Upper lobe of left lung (tissue), 4 donors: Measurements from ENCODE around the gene PRPS1.

Experiments
- EP300 ChIP-seq, 4 donors: sonication (generic); formaldehyde crosslinking; IDR thresholded peaks; one replicate each; pipeline ENCODE4 v1.5.1; 2017; ENCODE audit warnings: antibody characterized with exemption in 4 of 4, control low read depth in 2 of 4
- POLR2A ChIP-seq, 4 donors: fragments of 450-650 bp; IDR thresholded peaks; one replicate each; pipeline ENCODE4 v1.5.1; 2016 to 2017; ENCODE audit warnings: antibody characterized with exemption in 4 of 4, mild to moderate bottlenecking in 2 of 4
- TF ChIP-seq, protein P1 (sequence below), 6 experiments: fragments of 450-650 bp in 4 of 6; fragments of 200-600 bp in 2 of 6; sonication (generic) in 2 of 6; IDR thresholded peaks; one replicate each; pipeline ENCODE4 v1.5.1; 2016 to 2019; ENCODE audit warnings: antibody characterized with exemption in 6 of 6

DNA sequence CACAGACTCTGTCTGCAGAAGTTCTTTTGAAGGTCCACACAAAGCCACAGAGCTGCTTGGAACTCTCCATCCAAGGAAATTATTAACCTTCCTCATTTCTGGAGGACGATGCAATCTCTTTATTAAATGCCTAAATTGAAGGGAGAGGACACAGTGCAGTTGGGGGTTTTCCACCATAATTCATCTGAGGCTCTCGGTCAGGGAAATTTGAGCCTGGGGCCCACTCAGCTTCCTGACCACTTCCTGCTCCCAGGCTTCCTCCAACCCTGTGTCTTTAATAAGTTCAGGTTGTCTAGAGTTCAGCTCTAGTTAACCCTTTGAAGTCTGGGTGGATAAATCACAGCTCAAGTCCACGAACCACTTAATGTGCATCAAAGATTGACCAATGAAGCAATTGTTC, 58.5 kb downstream of the PRPS1 start:
- TF ChIP-seq POLR2A (IDR thresholded peaks at IDR 0.05) (no peak), EP300 (IDR thresholded peaks at IDR 0.05) (no peak)
- TF ChIP-seq, protein P1, sequence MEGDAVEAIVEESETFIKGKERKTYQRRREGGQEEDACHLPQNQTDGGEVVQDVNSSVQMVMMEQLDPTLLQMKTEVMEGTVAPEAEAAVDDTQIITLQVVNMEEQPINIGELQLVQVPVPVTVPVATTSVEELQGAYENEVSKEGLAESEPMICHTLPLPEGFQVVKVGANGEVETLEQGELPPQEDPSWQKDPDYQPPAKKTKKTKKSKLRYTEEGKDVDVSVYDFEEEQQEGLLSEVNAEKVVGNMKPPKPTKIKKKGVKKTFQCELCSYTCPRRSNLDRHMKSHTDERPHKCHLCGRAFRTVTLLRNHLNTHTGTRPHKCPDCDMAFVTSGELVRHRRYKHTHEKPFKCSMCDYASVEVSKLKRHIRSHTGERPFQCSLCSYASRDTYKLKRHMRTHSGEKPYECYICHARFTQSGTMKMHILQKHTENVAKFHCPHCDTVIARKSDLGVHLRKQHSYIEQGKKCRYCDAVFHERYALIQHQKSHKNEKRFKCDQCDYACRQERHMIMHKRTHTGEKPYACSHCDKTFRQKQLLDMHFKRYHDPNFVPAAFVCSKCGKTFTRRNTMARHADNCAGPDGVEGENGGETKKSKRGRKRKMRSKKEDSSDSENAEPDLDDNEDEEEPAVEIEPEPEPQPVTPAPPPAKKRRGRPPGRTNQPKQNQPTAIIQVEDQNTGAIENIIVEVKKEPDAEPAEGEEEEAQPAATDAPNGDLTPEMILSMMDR (IDR thresholded peaks at IDR 0.05): no peak
